ENCODE measurements around the gene FSTL4.

DNA sequence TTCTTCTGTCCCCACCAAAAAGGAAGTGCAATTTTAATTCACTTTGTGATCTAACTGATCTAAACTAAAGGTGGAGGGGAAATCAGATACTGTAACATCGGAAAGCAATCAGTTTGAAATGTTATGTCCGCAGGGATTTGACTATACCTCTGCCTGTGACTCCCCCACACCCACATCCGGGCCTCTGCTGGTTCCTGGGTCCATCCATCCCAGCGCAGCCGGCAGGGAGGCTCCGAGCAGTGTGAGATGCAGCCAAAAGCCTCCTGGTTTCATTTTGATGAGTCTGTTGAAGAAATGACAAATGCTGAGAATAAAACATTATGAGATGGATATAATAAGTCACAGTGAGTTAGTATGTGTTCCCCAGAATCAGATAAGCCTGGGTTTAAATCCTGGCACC, 8.6 kb downstream of the FSTL4 start:
- TF ChIP-seq, protein P1, sequence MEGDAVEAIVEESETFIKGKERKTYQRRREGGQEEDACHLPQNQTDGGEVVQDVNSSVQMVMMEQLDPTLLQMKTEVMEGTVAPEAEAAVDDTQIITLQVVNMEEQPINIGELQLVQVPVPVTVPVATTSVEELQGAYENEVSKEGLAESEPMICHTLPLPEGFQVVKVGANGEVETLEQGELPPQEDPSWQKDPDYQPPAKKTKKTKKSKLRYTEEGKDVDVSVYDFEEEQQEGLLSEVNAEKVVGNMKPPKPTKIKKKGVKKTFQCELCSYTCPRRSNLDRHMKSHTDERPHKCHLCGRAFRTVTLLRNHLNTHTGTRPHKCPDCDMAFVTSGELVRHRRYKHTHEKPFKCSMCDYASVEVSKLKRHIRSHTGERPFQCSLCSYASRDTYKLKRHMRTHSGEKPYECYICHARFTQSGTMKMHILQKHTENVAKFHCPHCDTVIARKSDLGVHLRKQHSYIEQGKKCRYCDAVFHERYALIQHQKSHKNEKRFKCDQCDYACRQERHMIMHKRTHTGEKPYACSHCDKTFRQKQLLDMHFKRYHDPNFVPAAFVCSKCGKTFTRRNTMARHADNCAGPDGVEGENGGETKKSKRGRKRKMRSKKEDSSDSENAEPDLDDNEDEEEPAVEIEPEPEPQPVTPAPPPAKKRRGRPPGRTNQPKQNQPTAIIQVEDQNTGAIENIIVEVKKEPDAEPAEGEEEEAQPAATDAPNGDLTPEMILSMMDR (IDR thresholded peaks at IDR 0.05; ENCODE audit: low read length), result no peak
- TF ChIP-seq EZH2 (optimal IDR thresholded peaks at IDR 0.05; ENCODE audit: low read depth, low read length), result no peak
